Hematopoietic multipotent progenitor cell treated with erythropoietin and hydrocortisone succinate and interleukin-3 and kit ligand, for 15 days (in vitro differentiated cells): ENCODE measurements around the gene PSD2.

Experiments
- DNase-seq: peaks from one replicate; pipeline ENCODE4 v3.0.0-alpha.2; 2015; ENCODE audit warnings: low spot score

The PSD2 gene

GRCh38 chr5:139763280-139763929 is 32.2 kb upstream of the PSD2 start:
- DNase-seq: no peak

- no peak for DNase-seq
These were observed 31.4 kb upstream of the PSD2 start for GRCh38 chr5:139763930-139764791.

GRCh38 chr5:139764886-139765408 is 30.7 kb upstream of the PSD2 start:
- DNase-seq: no peak

- DNase-seq: peak; percentile 83
These were observed 30.0 kb upstream of the PSD2 start for GRCh38 chr5:139765409-139766217.

- DNase-seq: no peak
These were observed 27.6 kb upstream of the PSD2 start for GRCh38 chr5:139767960-139768359.

GRCh38 chr5:139768807-139769465 is 26.7 kb upstream of the PSD2 start:
- no peak for DNase-seq

- DNase-seq: no peak
These were observed 26.1 kb upstream of the PSD2 start for GRCh38 chr5:139769477-139769876.

- DNase-seq: no peak
These were observed 24.9 kb upstream of the PSD2 start for GRCh38 chr5:139770722-139771121.

GRCh38 chr5:139772089-139772791 is 23.4 kb upstream of the PSD2 start:
- no peak for DNase-seq

- DNase-seq: no peak
These were observed 22.5 kb upstream of the PSD2 start for GRCh38 chr5:139772927-139773690.

GRCh38 chr5:139774980-139775661 is 20.5 kb upstream of the PSD2 start:
- peak; percentile 62 for DNase-seq

GRCh38 chr5:139775872-139776271 is 19.7 kb upstream of the PSD2 start:
- no peak for DNase-seq

- no peak for DNase-seq
These were observed 18.7 kb upstream of the PSD2 start for GRCh38 chr5:139776861-139777260.

- DNase-seq: no peak
These were observed 12.1 kb upstream of the PSD2 start for GRCh38 chr5:139783436-139783965.

GRCh38 chr5:139784488-139784887 is 11.1 kb upstream of the PSD2 start:
- DNase-seq: no peak

GRCh38 chr5:139787257-139787567 is 8.4 kb upstream of the PSD2 start:
- DNase-seq: no peak

GRCh38 chr5:139787568-139788293 is 7.9 kb upstream of the PSD2 start:
- peak; percentile 72 for DNase-seq

GRCh38 chr5:139788294-139788910 is 7.2 kb upstream of the PSD2 start:
- DNase-seq: no peak
